ENCODE results near the gene CGNL1.

GRCh38 chr15:57357799-57358198, 18.5 kb upstream of the CGNL1 start:
- TF ChIP-seq, protein P1, sequence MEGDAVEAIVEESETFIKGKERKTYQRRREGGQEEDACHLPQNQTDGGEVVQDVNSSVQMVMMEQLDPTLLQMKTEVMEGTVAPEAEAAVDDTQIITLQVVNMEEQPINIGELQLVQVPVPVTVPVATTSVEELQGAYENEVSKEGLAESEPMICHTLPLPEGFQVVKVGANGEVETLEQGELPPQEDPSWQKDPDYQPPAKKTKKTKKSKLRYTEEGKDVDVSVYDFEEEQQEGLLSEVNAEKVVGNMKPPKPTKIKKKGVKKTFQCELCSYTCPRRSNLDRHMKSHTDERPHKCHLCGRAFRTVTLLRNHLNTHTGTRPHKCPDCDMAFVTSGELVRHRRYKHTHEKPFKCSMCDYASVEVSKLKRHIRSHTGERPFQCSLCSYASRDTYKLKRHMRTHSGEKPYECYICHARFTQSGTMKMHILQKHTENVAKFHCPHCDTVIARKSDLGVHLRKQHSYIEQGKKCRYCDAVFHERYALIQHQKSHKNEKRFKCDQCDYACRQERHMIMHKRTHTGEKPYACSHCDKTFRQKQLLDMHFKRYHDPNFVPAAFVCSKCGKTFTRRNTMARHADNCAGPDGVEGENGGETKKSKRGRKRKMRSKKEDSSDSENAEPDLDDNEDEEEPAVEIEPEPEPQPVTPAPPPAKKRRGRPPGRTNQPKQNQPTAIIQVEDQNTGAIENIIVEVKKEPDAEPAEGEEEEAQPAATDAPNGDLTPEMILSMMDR (IDR thresholded peaks at IDR 0.05; ENCODE audit: low read length), result no peak
- TF ChIP-seq EZH2 (IDR thresholded peaks at IDR 0.05; ENCODE audit: borderline replicate concordance, low read length), result no peak
